NCI-H128 (cell line): ENCODE data around the gene SLCO2A1.

Source experiments
- DNase-seq: peaks from one replicate; lab custom pipeline; 2025; ENCODE audit not compliant: unreplicated experiment; lab: John Stamatoyannopoulos, UW

Gene SLCO2A1

GRCh38 chr3:133983576-133984560, 45.9 kb downstream of the SLCO2A1 start:
- no peak for DNase-seq

DNA sequence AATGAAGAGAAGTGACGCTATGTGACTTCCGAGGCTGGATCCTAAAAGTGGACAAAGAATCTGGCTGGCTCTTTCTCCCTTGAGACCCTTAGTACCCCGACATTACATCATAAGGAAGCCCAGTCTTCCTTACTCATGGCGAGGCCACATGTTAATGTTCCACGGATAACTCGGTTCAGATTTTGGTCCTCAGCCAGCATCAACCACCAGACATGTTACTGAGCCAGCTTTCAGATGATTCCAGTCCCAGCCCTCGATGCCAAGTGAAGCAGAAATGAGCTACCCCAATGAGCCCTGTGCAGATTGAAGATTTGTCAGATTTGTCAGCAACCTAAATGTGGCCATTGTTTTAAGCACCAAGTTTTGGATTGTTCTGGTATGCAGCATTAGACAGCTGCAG, 46.6 kb downstream of the SLCO2A1 start:
- DNase-seq = no peak

DNA sequence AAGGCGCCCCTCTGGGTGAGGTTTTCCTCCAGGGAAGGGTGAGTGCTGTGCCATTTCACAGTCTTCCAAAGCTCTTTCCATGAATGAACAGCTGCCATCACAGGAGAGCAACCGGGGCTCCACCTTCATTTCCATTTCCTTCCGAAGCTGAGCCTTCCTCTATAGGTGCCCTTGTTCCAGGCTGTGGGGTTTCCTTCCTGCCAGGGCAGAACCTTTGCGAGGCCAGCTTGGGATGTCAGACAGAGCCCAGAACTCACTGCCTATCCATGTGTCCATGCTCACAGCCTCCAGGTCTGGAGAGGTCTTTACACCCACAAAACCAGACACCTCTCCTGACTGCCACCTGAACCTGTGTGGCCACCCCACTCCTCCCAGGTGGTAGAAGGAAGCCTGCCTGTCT, 49.2 kb downstream of the SLCO2A1 start:
- DNase-seq = no peak

DNA sequence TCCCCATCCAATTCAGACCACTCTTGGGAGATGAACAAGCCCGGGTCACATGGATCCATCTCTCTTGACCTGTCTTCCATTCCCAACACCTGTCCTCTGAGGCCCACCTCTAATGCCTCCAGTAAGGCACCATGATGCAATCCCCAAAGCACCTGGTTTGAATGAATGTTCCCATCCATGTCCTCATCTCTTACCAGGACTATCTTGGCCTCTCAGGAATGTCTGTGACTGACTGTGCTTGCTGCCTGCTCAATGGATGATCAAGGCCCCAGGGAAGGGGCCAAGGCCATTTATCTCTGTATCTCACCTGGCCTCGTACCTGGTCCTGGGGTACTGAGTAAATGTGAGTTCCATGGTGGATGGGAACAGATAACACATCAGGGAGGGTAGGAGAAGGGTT, 49.7 kb downstream of the SLCO2A1 start:
- DNase-seq = no peak

- no peak for DNase-seq
Measured at GRCh38 chr3:133979553-133979952, 50.2 kb downstream of the SLCO2A1 start.

DNA sequence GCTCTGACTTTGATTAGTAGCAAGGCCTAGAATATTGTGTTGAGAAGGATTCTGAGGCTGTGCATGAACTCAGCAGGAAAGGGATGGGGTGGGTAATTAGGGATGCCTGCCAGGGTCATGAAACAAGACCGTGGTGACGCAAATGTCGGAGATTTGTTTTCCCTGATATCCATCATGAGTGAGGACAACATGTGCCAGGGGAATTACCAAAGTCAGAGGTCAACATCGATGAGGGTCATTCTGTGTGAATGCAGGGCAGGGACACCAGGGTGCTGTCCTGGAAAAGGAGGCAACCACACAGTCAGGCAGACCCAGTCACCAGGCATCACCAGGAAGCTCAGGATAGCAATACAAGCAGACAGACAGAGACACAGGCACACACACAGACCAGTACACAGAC, 52.2 kb downstream of the SLCO2A1 start:
- no peak for DNase-seq

- no peak for DNase-seq
Measured at GRCh38 chr3:133973249-133973980, 56.3 kb downstream of the SLCO2A1 start.

GRCh38 chr3:133972156-133972555, 57.6 kb downstream of the SLCO2A1 start:
- no peak for DNase-seq

DNA sequence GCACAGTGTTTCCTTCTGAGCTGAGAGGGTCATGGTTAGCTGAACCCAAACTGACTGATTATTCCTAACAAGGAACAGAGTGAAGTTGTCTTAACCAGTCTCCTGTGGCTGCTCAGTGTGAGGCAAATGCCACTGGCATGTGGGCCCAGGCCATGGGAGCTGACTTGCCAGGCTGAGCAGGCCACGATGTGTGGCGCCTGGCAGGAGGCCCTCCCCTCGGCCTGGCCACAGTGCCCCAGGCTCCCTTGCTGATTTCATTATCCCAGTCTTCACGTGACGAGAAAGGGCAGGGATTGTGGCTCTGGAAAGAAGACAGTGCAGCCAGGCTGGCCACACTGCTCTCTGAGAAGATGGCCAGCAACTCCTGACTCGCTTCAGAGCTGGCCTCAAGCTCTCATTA, 58.8 kb downstream of the SLCO2A1 start:
- DNase-seq = no peak

DNA sequence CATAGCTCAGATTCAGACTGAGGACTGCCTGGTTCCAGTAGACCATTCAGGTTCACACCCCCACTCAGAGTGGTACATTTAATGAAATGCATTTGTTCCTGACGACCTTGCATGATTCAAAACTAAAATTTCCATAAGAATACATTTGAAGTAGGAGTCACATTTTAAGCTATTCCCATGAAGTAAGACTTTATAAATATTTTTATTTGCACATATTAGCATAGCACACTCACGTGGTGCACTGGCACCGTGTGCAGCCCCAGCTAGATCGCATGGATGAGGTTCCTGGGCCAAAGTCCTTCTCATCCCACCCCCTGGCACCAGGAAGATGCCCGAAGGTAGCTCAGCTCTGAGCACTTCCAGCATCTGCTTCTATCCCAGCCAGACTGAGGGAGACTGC, 59.4 kb downstream of the SLCO2A1 start:
- no peak for DNase-seq

- DNase-seq = no peak
Measured at GRCh38 chr3:133967992-133968892, 61.5 kb downstream of the SLCO2A1 start.

- DNase-seq = no peak
Measured at GRCh38 chr3:133966954-133967353, 62.8 kb downstream of the SLCO2A1 start.

GRCh38 chr3:133965906-133966305, 63.8 kb downstream of the SLCO2A1 start:
- DNase-seq = no peak

GRCh38 chr3:133965013-133965570, 64.6 kb downstream of the SLCO2A1 start:
- DNase-seq = no peak

DNA sequence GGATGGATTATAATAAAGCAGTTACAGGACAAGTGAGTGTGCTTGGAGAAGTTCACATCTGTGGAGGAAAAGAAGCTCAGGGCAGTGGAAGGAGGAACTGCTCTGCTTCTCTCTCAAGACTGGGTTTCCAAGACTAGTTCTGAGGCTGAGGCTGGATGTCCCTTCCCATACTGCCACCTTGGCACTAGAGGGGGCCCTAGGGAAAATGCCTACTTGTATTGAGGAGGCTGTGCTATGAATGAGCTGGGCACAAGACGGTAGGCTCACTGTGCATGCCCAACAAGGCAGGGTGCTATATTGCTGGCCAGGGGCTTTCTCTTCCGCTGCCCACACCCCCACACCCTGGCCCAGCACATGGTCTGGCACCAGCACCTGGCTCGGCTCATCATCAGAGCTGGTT, 65.2 kb downstream of the SLCO2A1 start:
- DNase-seq = no peak

GRCh38 chr3:133963657-133964396, 65.9 kb downstream of the SLCO2A1 start:
- DNase-seq = no peak

DNA sequence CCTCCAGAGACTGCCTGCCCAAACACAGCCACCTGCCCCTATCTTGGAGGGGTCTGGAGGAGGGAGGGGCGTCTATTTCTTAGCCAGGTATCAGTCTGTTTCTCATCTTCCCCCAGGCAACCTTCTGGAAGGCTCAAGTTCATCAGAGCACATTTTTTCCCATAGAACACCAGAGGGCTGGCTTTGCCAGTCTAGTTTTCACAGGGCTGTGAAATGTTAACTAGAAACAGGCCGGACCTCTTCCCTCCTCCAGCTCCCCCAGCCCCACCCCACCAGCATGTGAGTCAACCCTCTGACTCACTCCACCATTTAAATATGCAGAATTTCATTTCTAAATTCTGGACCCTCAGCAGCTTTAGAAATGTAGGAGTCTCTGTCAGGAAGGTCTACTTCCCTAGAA, 66.9 kb downstream of the SLCO2A1 start:
- DNase-seq = no peak

DNA sequence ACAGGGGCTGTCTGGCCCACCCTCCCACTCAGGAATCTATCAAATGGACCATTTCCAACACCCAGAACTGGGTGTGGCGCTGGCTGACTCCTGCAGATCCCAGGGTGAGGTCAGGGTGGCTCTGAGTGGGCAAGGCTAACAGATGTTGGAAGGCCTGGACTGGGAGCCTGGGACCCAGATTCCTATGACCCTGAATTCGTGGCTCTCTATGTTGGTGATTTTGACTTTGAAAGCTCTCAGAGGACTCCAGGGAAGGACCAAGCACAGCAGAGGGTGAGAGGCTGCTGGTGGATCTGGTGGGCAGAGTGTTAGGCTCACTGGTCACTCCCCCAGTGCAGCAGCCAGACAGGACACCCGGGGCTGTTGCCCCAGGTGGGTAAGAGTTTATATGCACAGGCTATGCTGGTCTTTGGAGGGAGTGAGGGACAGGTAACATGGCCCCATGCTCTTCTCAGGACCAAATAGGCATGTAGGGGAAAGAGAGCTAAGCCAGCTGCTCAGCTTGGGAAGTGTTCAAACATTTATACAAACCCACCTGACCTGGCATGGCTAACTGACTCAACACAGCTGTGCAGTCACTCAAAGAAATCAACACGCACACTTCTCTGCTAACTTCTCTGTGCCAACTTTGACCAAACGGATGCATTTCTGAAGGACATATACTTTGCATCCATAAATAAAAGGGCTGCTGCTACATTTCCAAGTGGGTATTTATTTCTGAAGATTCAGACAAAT, 71.5 kb downstream of the SLCO2A1 start:
- no peak for DNase-seq

DNA sequence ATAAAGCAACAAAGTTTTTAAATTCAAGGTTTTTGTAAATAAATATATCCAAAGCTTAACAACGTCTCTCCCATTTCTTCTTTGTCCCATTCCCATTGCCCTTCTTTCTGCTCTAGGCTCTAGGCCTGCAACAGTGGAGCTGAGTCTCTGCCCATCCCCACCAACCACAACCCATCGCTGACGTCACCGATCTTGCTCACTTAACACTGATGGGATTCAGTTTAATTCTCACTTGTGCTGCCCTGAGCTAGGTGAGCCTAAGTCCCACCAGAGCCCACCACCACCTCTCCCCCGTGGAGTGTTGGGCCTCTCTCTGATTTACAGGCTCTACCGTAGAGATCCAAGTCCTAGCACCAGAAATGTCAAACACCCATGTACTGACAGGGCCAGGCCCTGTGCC, 72.7 kb downstream of the SLCO2A1 start:
- DNase-seq = no peak
